ENCODE data around the gene SCYGR3. TPM values are rescaled to one million over a fixed set of nuclear protein-coding genes. Genes with fewer than 3 reads are reported as not detected.

Gene SCYGR3
- total and polyA plus RNA-seq, 4 donors = not detected

GRCh38 chr2:227616631-227617030 lies 2.0 kb upstream of the SCYGR3 start:
- TF ChIP-seq HNF4G (IDR thresholded peaks at IDR 0.05) (no peak), GABPA (IDR thresholded peaks at IDR 0.05 in 1 of 2, conservative IDR thresholded peaks at IDR 0.05 in 1 of 2) (no peak), HNF4A (conservative IDR thresholded peaks at IDR 0.05) (no peak), REST (IDR thresholded peaks at IDR 0.05) (no peak), CTCF (IDR thresholded peaks at IDR 0.05; ENCODE audit: low read depth, low read length, missing input control) (no peak), ATF3 (IDR thresholded peaks at IDR 0.05) (no peak)
- 59% methylated on average over 4 of the region's 4 CpGs for WGBS

DNA sequence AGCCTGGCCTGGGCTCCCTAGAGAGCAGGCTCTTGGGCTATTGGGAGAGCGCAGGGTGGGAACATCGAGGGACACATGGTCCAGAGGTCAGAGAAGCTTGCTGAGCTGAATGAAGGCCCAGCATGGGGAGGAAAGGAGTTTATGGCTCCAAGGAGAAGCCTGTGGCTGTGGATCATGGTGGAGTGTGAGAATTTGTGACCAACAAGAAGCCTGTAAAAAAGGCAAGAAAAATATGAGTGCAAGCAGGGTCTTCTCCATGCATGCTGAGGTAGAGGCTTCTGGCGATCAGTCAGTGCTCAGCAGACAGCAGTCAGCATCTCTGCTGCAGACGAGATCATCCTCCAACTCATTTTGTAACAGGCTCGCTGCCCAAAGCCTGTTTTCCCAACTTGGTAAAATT lies 1.3 kb upstream of the SCYGR3 start:
- H3K27me3 ChIP-seq (ENCODE audit: control insufficient read depth in 4 of 4, insufficient read depth in 4 of 4, low read length in 3 of 4) = no peaks in the 10 kb centered on the region
- TF ChIP-seq NR2F2 (IDR thresholded peaks at IDR 0.05) (no peak), ATF3 (IDR thresholded peaks at IDR 0.05) (no peak), RAD21 (IDR thresholded peaks at IDR 0.05) (no peak)
- no peak for DNase-seq (ENCODE audit: low spot score)
- H3K36me3 ChIP-seq (ENCODE audit: control insufficient read depth in 4 of 4, insufficient read depth in 3 of 4, low read depth in 1 of 4, low read length in 3 of 4) = no peaks in the 10 kb centered on the region
- peaks cover 0 to 2% (median 0%) of the 10 kb centered on the region in 4 donors for H3K4me1 ChIP-seq (ENCODE audit: control insufficient read depth in 4 of 4, insufficient read depth in 4 of 4, low read length in 3 of 4)
- H3K9ac ChIP-seq (ENCODE audit: low read depth in 1 of 2, low read length in 2 of 2) = no peak overlapping the region
- 71% methylated on average over 5 of the region's 5 CpGs for WGBS
- H3K9me3 ChIP-seq (ENCODE audit: control insufficient read depth in 4 of 4, low read length in 3 of 4) = no peaks in the 10 kb centered on the region
- no peak overlapping the region for H3K27ac ChIP-seq (ENCODE audit: low read depth in 1 of 2, low read length in 2 of 2)
- no peak overlapping the region for H3K4me3 ChIP-seq (ENCODE audit: low read depth in 1 of 3, low read length in 3 of 3)

More at GRCh38 chr2:227616631-227617030, 2.0 kb upstream of the SCYGR3 start:
- DNase-seq (ENCODE audit: low spot score) = no peak
- Histone ChIP-seq H3K27ac (ENCODE audit: low read depth in 1 of 2, low read length in 2 of 2) (no peak overlapping the region), H3K4me1 (ENCODE audit: control insufficient read depth in 4 of 4, insufficient read depth in 4 of 4, low read length in 3 of 4) (peaks cover 0 to 2% (median 0%) of the 10 kb centered on the region in 4 donors), H3K4me3 (ENCODE audit: low read depth in 1 of 3, low read length in 3 of 3) (no peak overlapping the region), H3K9me3 (ENCODE audit: control insufficient read depth in 4 of 4, low read length in 3 of 4) (no peaks in the 10 kb centered on the region), H3K27me3 (ENCODE audit: control insufficient read depth in 4 of 4, insufficient read depth in 4 of 4, low read length in 3 of 4) (no peaks in the 10 kb centered on the region), H3K9ac (ENCODE audit: low read depth in 1 of 2, low read length in 2 of 2) (no peak overlapping the region), H3K36me3 (ENCODE audit: control insufficient read depth in 4 of 4, insufficient read depth in 3 of 4, low read depth in 1 of 4, low read length in 3 of 4) (no peaks in the 10 kb centered on the region)

DNA sequence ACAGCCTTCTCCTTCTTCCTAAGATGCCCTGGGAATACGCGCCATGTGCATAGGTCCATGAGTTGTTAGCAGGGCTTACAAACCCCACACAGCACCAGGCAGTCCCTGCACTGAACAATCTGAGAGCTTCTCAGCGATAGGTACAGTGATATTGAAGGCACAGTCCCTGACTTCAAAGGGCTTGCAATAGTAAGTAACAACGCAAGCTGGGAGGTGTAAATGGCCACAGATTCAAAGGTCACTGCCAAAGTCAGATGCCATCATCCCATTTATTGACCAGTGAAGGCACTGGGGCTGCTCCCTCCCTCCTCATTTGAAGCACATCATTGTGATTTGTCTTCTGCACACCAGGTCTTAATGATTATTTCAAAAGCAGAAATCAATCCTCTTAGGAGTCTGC lies 541 bp upstream of the SCYGR3 start:
- Histone ChIP-seq H3K9me3 (ENCODE audit: control insufficient read depth in 4 of 4, low read length in 3 of 4) (no peaks in the 10 kb centered on the region), H3K36me3 (ENCODE audit: control insufficient read depth in 4 of 4, insufficient read depth in 3 of 4, low read depth in 1 of 4, low read length in 3 of 4) (no peaks in the 10 kb centered on the region), H3K4me1 (ENCODE audit: control insufficient read depth in 4 of 4, insufficient read depth in 4 of 4, low read length in 3 of 4) (peaks cover 0 to 2% (median 0%) of the 10 kb centered on the region in 4 donors), H3K9ac (ENCODE audit: low read depth in 1 of 2, low read length in 2 of 2) (no peak overlapping the region), H3K4me3 (ENCODE audit: low read depth in 1 of 3, low read length in 3 of 3) (no peak overlapping the region), H3K27ac (ENCODE audit: low read depth in 1 of 2, low read length in 2 of 2) (no peak overlapping the region), H3K27me3 (ENCODE audit: control insufficient read depth in 4 of 4, insufficient read depth in 4 of 4, low read length in 3 of 4) (no peaks in the 10 kb centered on the region)
- DNase-seq (ENCODE audit: low spot score) = no peak
- WGBS = 81% methylated on average over 4 of the region's 4 CpGs
- no peak for TF ChIP-seq RAD21 (IDR thresholded peaks at IDR 0.05)
- TF ChIP-seq GABPA (IDR thresholded peaks at IDR 0.05 in 1 of 2, conservative IDR thresholded peaks at IDR 0.05 in 1 of 2) = no peak
- TF ChIP-seq FOXA2 (IDR thresholded peaks at IDR 0.05) = no peak
- TF ChIP-seq MAX (IDR thresholded peaks at IDR 0.05) = no peak
- no peak for TF ChIP-seq EGR1 (IDR thresholded peaks at IDR 0.05; ENCODE audit: low read depth in 2 of 2)
- no peak for TF ChIP-seq NR2F2 (IDR thresholded peaks at IDR 0.05)
